ENCODE results near the gene NPAS4.
A peak's percentile ranks its signal among the peaks of the same experiment; 100 is the strongest.
"Not testable (repeated sequence)": the region's sequence is repeated elsewhere in the genome, so short reads cannot be mapped to it uniquely, and the experiment has no call there.

Gene NPAS4

GRCh38 chr11:66420671-66421476 is at the start of gene NPAS4:
Gene NPAS4 (plus strand): TSS chr11:66421035. CDS start chr11:66421180, 145 bp downstream.
- Histone ChIP-seq H3F3A (ENCODE audit: control insufficient read depth, insufficient read depth) (no peaks in the 10 kb centered on the region), H3K27ac (ENCODE audit: low read depth, low read length) (no peak within 1 kb of the TSS), H3K4me1 (ENCODE audit: control insufficient read depth, low read length) (no peaks in the 10 kb centered on the region), H3K9me3 (ENCODE audit: control insufficient read depth, insufficient read depth, low read length) (no peaks in the 10 kb centered on the region), H4K20me1 (ENCODE audit: control insufficient read depth, insufficient read depth, low read depth, low read length) (no peaks in the 10 kb centered on the region), H3K27me3 (ENCODE audit: control insufficient read depth, low read length) (peaks cover 24% of the 10 kb centered on the region), H3K4me3 (ENCODE audit: low read length) (no peak within 1 kb of the TSS), H3K36me3 (ENCODE audit: control insufficient read depth, low read length) (no peaks in the 10 kb centered on the region), H3K4me2 (ENCODE audit: low read length) (no peak within 1 kb of the TSS), H3K79me2 (ENCODE audit: control insufficient read depth, low read length) (no peaks in the 10 kb centered on the region), H3K9me2 (replicated peaks; ENCODE audit: control insufficient read depth, low read length) (no peaks in the 10 kb centered on the region)
- no peak for TF ChIP-seq EZH2phosphoT487 (IDR thresholded peaks at IDR 0.05; ENCODE audit: borderline replicate concordance, low read length)
- no peak for TF ChIP-seq CTCF (IDR thresholded peaks at IDR 0.05; ENCODE audit: low read depth, low read length, poor library complexity, severe bottlenecking)

DNA sequence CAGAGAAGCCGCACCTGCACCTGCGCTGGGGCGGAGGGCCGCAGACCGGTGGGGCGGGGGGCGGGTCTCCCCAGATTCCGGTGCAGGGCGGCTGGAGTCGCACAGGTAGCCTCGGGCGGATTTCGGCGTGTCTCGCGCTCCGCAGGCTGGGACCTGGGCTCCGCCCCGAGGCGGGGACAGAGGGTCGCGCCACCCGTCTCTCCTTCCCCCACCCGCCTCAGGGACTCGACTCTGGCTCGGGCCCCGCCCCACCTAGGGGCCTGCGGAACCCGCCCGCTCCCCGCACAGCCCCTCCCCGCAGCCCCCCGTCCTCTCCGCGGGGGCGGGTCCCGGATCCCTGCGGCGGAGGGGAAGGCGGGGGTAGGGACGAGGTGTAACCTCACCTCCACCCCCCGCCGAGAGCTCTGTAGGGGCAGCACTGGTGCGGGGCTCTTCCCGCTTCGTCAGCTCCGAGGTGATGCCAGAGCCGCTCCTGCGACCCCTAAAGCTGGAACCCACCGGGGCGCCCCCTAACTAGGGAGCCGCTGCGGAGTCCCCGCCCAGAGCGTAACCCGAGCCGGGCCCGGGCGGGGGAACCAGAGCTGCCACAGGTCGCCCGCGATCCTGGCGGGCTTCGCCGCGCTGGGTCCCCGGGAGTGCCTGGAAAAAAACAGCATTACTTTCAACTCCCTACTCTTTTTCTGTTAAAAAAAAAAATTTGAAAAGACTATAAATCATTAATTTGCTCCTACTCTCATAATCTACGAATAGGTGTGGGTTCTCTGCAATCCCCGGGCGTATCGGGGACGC is 49.0 kb upstream of the NPAS4 start, which contains the start of gene SLC29A2:
SLC29A2 (minus strand) TSS at position 134 of the 789 bp plus-strand sequence. CDS start 169 bp downstream, outside the sequence.
- TF ChIP-seq CTCF (IDR thresholded peaks at IDR 0.05; ENCODE audit: low read depth, low read length, poor library complexity, severe bottlenecking): peak; percentile 13
- TF ChIP-seq EZH2phosphoT487 (IDR thresholded peaks at IDR 0.05; ENCODE audit: borderline replicate concordance, low read length): no peak
- no peaks in the 10 kb centered on the region for H3K9me2 ChIP-seq (replicated peaks; ENCODE audit: control insufficient read depth, low read length)
- H3K4me1 ChIP-seq (ENCODE audit: control insufficient read depth, low read length): peaks cover 29% of the 10 kb centered on the region
- peaks cover 26% of the 10 kb centered on the region for H3K79me2 ChIP-seq (ENCODE audit: control insufficient read depth, low read length)
- H3K9me3 ChIP-seq (ENCODE audit: control insufficient read depth, insufficient read depth, low read length): no peaks in the 10 kb centered on the region
- H3K27ac ChIP-seq (ENCODE audit: low read depth, low read length): peak within 1 kb of the TSS; percentile 94
- H3K4me3 ChIP-seq (ENCODE audit: low read length): peak within 1 kb of the TSS; percentile 100
- peaks cover 17% of the 10 kb centered on the region for H3F3A ChIP-seq (ENCODE audit: control insufficient read depth, insufficient read depth)
- peaks cover 46% of the 10 kb centered on the region for H3K36me3 ChIP-seq (ENCODE audit: control insufficient read depth, low read length)
- peaks cover 5% of the 10 kb centered on the region; the same call in 1 of the 2 replicates for H3K27me3 ChIP-seq (ENCODE audit: control insufficient read depth, low read length)
- H3K4me2 ChIP-seq (ENCODE audit: low read length): peak within 1 kb of the TSS; percentile 75
- no peaks in the 10 kb centered on the region for H4K20me1 ChIP-seq (ENCODE audit: control insufficient read depth, insufficient read depth, low read depth, low read length)

GRCh38 chr11:66373265-66373664 is 47.6 kb upstream of the NPAS4 start:
- TF ChIP-seq CTCF (IDR thresholded peaks at IDR 0.05; ENCODE audit: low read depth, low read length, poor library complexity, severe bottlenecking): no peak
- no peak for TF ChIP-seq EZH2phosphoT487 (IDR thresholded peaks at IDR 0.05; ENCODE audit: borderline replicate concordance, low read length)
- peaks cover 17% of the 10 kb centered on the region for H3F3A ChIP-seq (ENCODE audit: control insufficient read depth, insufficient read depth)
- H3K9me2 ChIP-seq (replicated peaks; ENCODE audit: control insufficient read depth, low read length): no peaks in the 10 kb centered on the region
- no peaks in the 10 kb centered on the region for H4K20me1 ChIP-seq (ENCODE audit: control insufficient read depth, insufficient read depth, low read depth, low read length)
- H3K27ac ChIP-seq (ENCODE audit: low read depth, low read length): peak overlapping the region; percentile 94
- H3K4me2 ChIP-seq (ENCODE audit: low read length): peak overlapping the region; percentile 75
- no peaks in the 10 kb centered on the region for H3K9me3 ChIP-seq (ENCODE audit: control insufficient read depth, insufficient read depth, low read length)
- peaks cover 29% of the 10 kb centered on the region for H3K4me1 ChIP-seq (ENCODE audit: control insufficient read depth, low read length)
- H3K27me3 ChIP-seq (ENCODE audit: control insufficient read depth, low read length): peaks cover 5% of the 10 kb centered on the region; the same call in 1 of the 2 replicates
- peaks cover 26% of the 10 kb centered on the region for H3K79me2 ChIP-seq (ENCODE audit: control insufficient read depth, low read length)
- H3K4me3 ChIP-seq (ENCODE audit: low read length): no peak overlapping the region
- H3K36me3 ChIP-seq (ENCODE audit: control insufficient read depth, low read length): peaks cover 32% of the 10 kb centered on the region

DNA sequence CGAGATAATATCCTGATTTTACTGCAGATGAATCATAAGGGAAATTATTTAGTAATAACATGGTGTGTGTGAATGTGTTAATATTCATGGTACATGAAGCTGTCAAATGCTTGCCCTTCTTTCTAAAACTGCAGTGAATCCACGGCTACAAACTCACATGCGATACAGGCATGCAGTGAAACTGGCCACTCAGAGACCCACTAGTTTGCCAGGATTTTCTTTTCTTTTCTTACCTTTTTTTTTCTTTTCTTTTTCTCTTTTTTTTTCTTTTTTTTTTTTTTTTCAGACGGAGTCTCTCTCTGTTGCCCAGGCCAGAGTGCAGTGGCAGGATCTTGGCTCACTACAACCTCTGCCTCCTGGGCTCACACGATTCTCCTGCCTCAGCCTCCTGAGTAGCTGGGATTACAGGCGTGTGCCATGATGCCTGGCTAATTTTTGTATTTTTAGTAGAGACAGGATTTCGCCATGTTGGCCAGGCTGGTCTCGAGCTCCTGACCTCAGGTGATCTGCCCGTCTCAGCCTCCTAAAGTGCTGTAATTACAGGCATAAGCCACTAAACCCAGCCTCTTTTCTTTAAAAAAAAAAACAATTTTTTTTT is 47.0 kb upstream of the NPAS4 start:
- not testable (repeated sequence) for H3K4me3 ChIP-seq (ENCODE audit: low read length); H4K20me1 ChIP-seq (ENCODE audit: control insufficient read depth, insufficient read depth, low read depth, low read length); H3K9me3 ChIP-seq (ENCODE audit: control insufficient read depth, insufficient read depth, low read length); H3K9me2 ChIP-seq (replicated peaks; ENCODE audit: control insufficient read depth, low read length); H3K4me2 ChIP-seq (ENCODE audit: low read length); H3K27me3 ChIP-seq (ENCODE audit: control insufficient read depth, low read length); H3K27ac ChIP-seq (ENCODE audit: low read depth, low read length)
- H3F3A ChIP-seq (ENCODE audit: control insufficient read depth, insufficient read depth): peaks cover 17% of the 10 kb centered on the region
- H3K4me1 ChIP-seq (ENCODE audit: control insufficient read depth, low read length): peaks cover 29% of the 10 kb centered on the region
- peaks cover 26% of the 10 kb centered on the region for H3K79me2 ChIP-seq (ENCODE audit: control insufficient read depth, low read length)
- peaks cover 27% of the 10 kb centered on the region for H3K36me3 ChIP-seq (ENCODE audit: control insufficient read depth, low read length)

DNA sequence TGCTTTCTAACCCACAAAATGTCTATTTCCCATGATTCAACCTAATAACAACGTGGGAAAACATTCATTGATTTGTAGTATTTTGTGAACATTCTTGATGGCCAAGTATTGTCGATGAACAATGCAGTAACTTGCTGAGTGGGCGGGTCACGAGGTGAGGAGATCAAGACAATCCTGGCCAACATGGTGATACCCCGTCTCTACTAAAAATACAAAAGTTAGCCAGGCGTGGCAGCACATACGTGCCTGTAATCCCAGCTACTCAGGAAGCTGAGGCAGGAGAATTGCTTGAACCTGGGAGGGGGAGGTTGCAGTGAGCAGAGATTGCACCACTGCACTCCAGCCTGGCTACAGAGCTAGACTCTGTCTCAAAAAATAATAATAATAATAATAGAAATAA is 40.6 kb upstream of the NPAS4 start:
- H3K9me2 ChIP-seq (replicated peaks; ENCODE audit: control insufficient read depth, low read length); H3K27me3 ChIP-seq (ENCODE audit: control insufficient read depth, low read length); H3K4me1 ChIP-seq (ENCODE audit: control insufficient read depth, low read length); H4K20me1 ChIP-seq (ENCODE audit: control insufficient read depth, insufficient read depth, low read depth, low read length); H3K4me2 ChIP-seq (ENCODE audit: low read length); H3K27ac ChIP-seq (ENCODE audit: low read depth, low read length); H3F3A ChIP-seq (ENCODE audit: control insufficient read depth, insufficient read depth); H3K79me2 ChIP-seq (ENCODE audit: control insufficient read depth, low read length); H3K4me3 ChIP-seq (ENCODE audit: low read length); H3K9me3 ChIP-seq (ENCODE audit: control insufficient read depth, insufficient read depth, low read length); H3K36me3 ChIP-seq (ENCODE audit: control insufficient read depth, low read length): not testable (repeated sequence)
